GM12892 (cell line): ENCODE data around the gene PRPSAP1.

Source experiments
- POLR2A ChIP-seq: IDR thresholded peaks from 2 replicates; pipeline ENCODE4 v1.6.1; 2011; ENCODE audit warnings: low read depth, low read length, control low read depth
- POLR2AphosphoS5 ChIP-seq: IDR thresholded peaks from 2 replicates; pipeline ENCODE4 v1.6.1; 2011; ENCODE audit warnings: low read depth, low read length, control low read depth
- TAF1 ChIP-seq: IDR thresholded peaks from 2 replicates; pipeline ENCODE4 v1.6.1; 2011; ENCODE audit warnings: low read depth, mild to moderate bottlenecking, control low read depth, low read length, borderline replicate concordance

- TF ChIP-seq POLR2A (no peak), TAF1 (no peak), POLR2AphosphoS5 (no peak; the same call in 1 of the 2 replicates)
These were observed 76.1 kb downstream of the PRPSAP1 start for GRCh38 chr17:76277300-76278267.
